Small intestine (tissue), 7 donors: Measurements from ENCODE around the gene CNPY3. TPM values are rescaled to one million over a fixed set of nuclear protein-coding genes. Genes with fewer than 3 reads are reported as not detected.

Experiments used
- DNase-seq, 2 donors: peaks; one replicate each; pipeline versions ENCODE4 v3.0.0 to v3.0.0-alpha.2; 2013
- FAIRE-seq: peaks from 2 replicates; lab custom pipeline; 2012; peaks lifted over from hg19 to GRCh38; lab: Jason Lieb, UNC
- H3K27ac ChIP-seq, 3 donors: one replicate each; pipeline ENCODE4 v1.5.1; 2013; ENCODE audit warnings: low read length in 2 of 3, mild to moderate bottlenecking in 2 of 3, control low read depth in 1 of 3, inconsistent platforms in 1 of 3, low read depth in 1 of 3, moderate library complexity in 1 of 3
- H3K27me3 ChIP-seq, 3 donors: one replicate each; pipeline ENCODE4 v1.6.1; 2013; ENCODE audit warnings: low read length in 3 of 3, inconsistent platforms in 1 of 3; ENCODE audit not compliant: control insufficient read depth in 3 of 3, insufficient read depth in 3 of 3
- H3K36me3 ChIP-seq, 3 donors: one replicate each; pipeline ENCODE4 v1.6.1; 2013; ENCODE audit warnings: low read length in 3 of 3, inconsistent platforms in 1 of 3, low read depth in 1 of 3, mild to moderate bottlenecking in 1 of 3, moderate library complexity in 1 of 3; ENCODE audit not compliant: control insufficient read depth in 3 of 3, insufficient read depth in 2 of 3
- H3K4me1 ChIP-seq, 3 donors: one replicate each; pipeline ENCODE4 v1.6.1; 2013; ENCODE audit warnings: low read length in 2 of 3, inconsistent platforms in 1 of 3, low read depth in 1 of 3, mild to moderate bottlenecking in 1 of 3, moderate library complexity in 1 of 3; ENCODE audit not compliant: control insufficient read depth in 3 of 3, insufficient read depth in 2 of 3
- H3K4me3 ChIP-seq, 3 donors: one replicate each; pipeline ENCODE4 v1.5.1; 2013; ENCODE audit warnings: low read length in 3 of 3, control low read depth in 1 of 3, inconsistent platforms in 1 of 3, low read depth in 1 of 3, mild to moderate bottlenecking in 1 of 3, moderate library complexity in 1 of 3
- H3K9me3 ChIP-seq, 2 donors: one replicate each; pipeline ENCODE4 v1.6.1; 2013; ENCODE audit warnings: low read depth in 1 of 2, low read length in 1 of 2; ENCODE audit not compliant: control insufficient read depth in 2 of 2, insufficient read depth in 1 of 2
- WGBS, 3 donors: extraction: QIAGEN DNeasy Blood & Tissue Kit; methylation state at CpG; one replicate each; pipeline ENCODE4 v1.1.7; 2013; 5-methylcytosine and 5-hydroxymethylcytosine counted together
- polyA plus RNA-seq, 4 donors: library from polyadenylated mRNA; stranded (reverse) in 3 of 4; unstranded in 1 of 4; fragments of 200-250 nt in 3 of 4; fragments of 120-200 nt in 1 of 4; gene quantifications; one replicate each; pipeline versions ENCODE4 v1.2.1 to v1.2.3, GENCODE V29; 2013
- donor health status: healthy with polysubstance abuse.
- donor health status: control.
- donor health status: control.
- donor health status: Bipolar disorder and iron deficiency.
- donor health status: healthy.

The CNPY3 gene
- polyA plus RNA-seq, 4 donors: 8.7 to 57.3 (median 25.3) TPM

GRCh38 chr6:42963179-42963854, 34.0 kb downstream of the CNPY3 start:
- Histone ChIP-seq H3K4me1 (peaks cover 0 to 11% (median 0%) of the 10 kb centered on the region in 3 donors), H3K9me3 (no peaks in the 10 kb centered on the region), H3K4me3 (no peak overlapping the region), H3K36me3 (peaks cover 12 to 65% (median 13%) of the 10 kb centered on the region in 3 donors), H3K27me3 (peaks cover 0 to 3% (median 0%) of the 10 kb centered on the region in 3 donors), H3K27ac (no peak overlapping the region)
- FAIRE-seq (no peak), DNase-seq (no peak)
- 81 to 88% (median 87%) methylated on average over 11 to 12 of the region's 12 CpGs for WGBS, 3 donors

DNA sequence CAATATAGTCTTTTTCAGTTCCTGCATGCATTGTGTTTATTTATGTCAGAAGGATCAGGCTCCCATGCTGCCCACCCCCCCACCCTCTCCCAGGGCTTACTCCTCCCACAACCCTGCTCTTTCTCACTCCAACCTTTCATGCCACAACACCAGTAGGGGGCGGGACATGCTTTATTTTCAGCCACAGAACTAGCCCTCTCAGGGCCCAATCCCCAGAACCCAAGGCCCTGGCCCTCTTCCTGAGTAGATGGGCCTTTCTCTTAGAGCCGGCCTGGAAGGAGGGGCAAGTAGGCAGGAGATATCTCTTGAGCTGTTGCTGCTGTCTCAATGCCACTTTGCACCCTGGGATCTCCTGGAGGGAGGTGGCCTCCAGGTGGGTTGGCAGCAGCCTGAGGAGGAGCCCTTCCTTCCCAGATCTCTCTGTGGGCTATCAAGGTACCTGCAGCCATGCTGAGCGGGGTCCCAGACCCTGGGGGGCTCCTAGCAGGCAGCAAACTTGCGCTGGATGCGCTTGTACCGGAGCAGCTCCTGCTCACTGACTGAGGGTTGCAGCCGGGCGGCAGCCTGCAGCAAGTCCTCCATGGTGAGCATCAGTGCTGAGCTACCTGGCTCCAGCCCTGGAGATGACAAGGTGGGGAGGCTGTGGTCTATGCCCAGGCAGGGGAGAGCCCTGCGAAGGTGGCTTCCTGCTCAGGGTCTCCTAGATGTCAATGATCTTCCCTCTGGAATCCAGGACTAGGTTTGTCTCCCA, 34.8 kb downstream of the CNPY3 start:
- Histone ChIP-seq H3K36me3 (peaks cover 12 to 72% (median 20%) of the 10 kb centered on the region in 3 donors), H3K4me3 (no peak overlapping the region), H3K27me3 (peaks cover 0 to 3% (median 0%) of the 10 kb centered on the region in 3 donors), H3K27ac (no peak overlapping the region), H3K4me1 (peaks cover 0 to 11% (median 0%) of the 10 kb centered on the region in 3 donors), H3K9me3 (no peaks in the 10 kb centered on the region)
- FAIRE-seq: no peak
- peak; percentile 53 to 59 for DNase-seq
- WGBS, 3 donors: 82 to 88% (median 87%) methylated on average over 9 of the region's 9 CpGs

DNA sequence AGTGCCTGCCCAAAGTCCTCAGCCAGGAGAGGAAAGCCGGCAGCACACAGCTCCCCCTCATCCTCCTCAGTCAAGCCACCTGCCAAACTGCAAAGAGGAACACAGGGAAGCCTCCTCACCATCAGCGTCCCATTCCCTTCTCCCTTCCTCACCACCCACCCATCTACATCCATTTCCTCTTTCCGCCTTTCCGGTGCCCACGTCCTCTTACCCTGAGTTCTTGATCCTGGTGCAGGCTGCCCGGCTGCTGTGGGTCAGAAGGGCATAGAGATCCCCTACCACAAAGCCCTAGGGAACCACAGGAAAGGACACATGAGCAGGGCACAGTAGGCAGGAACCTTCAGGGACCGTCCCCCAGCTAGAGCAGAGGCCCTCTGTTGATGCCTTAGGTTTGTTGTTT, 37.3 kb downstream of the CNPY3 start:
- WGBS, 3 donors: 78 to 85% (median 80%) methylated on average over 7 of the region's 7 CpGs
- Histone ChIP-seq H3K4me1 (no peaks in the 10 kb centered on the region), H3K36me3 (peaks cover 12 to 91% (median 23%) of the 10 kb centered on the region in 3 donors), H3K27ac (no peak overlapping the region), H3K27me3 (no peaks in the 10 kb centered on the region), H3K4me3 (no peak overlapping the region), H3K9me3 (no peaks in the 10 kb centered on the region)
- FAIRE-seq (no peak), DNase-seq (no peak)

DNA sequence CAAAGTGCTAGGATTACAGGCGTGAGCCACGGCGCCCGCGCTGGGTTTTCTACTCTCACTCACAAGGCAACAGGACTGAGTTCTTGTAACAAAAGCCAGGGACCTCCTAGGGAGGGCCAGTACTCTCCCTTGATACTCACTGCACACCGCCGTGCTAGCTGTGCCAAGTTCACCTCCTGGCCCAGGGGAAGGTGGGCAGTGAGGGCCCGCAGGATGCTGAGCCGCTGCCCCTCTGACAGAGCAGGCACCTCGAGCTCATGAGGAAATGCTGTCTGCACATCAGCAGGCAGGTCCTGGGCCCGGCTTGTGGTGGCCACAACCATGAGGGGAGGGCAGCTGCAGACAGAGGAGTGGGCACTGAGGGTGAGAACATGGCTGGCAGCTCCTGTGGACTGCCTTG, 37.9 kb downstream of the CNPY3 start:
- 95% methylated on average over 11 of the region's 11 CpGs for WGBS, 3 donors
- DNase-seq (no peak), FAIRE-seq (no peak)
- peaks cover 12 to 88% (median 23%) of the 10 kb centered on the region in 3 donors for H3K36me3 ChIP-seq
- no peaks in the 10 kb centered on the region for H3K27me3 ChIP-seq
- H3K9me3 ChIP-seq: no peaks in the 10 kb centered on the region
- H3K4me3 ChIP-seq: no peak overlapping the region
- H3K4me1 ChIP-seq: no peaks in the 10 kb centered on the region
- H3K27ac ChIP-seq: no peak overlapping the region

- FAIRE-seq (no peak), DNase-seq (no peak)
- Histone ChIP-seq H3K27ac (no peak overlapping the region), H3K27me3 (no peaks in the 10 kb centered on the region), H3K4me1 (no peaks in the 10 kb centered on the region), H3K4me3 (no peak overlapping the region), H3K36me3 (peaks cover 12 to 78% (median 23%) of the 10 kb centered on the region in 3 donors), H3K9me3 (no peaks in the 10 kb centered on the region)
- WGBS, 3 donors: 94 to 98% (median 97%) methylated on average over 11 to 12 of the region's 12 CpGs
These were observed 38.9 kb downstream of the CNPY3 start for GRCh38 chr6:42968126-42968701.

- no peaks in the 10 kb centered on the region for H3K9me3 ChIP-seq
- FAIRE-seq: no peak
- no peaks in the 10 kb centered on the region for H3K4me1 ChIP-seq
- H3K36me3 ChIP-seq: peaks cover 17 to 77% (median 23%) of the 10 kb centered on the region in 3 donors
- no peak for DNase-seq
- H3K27ac ChIP-seq: no peak overlapping the region
- H3K4me3 ChIP-seq: no peak overlapping the region
- 72 to 85% (median 80%) methylated on average over 4 of the region's 4 CpGs for WGBS, 3 donors
- no peaks in the 10 kb centered on the region for H3K27me3 ChIP-seq
These were observed 39.5 kb downstream of the CNPY3 start for GRCh38 chr6:42968783-42969182.

GRCh38 chr6:42969431-42969830, 40.2 kb downstream of the CNPY3 start:
- Histone ChIP-seq H3K4me3 (no peak overlapping the region), H3K9me3 (no peaks in the 10 kb centered on the region), H3K36me3 (peaks cover 12 to 74% (median 23%) of the 10 kb centered on the region in 3 donors), H3K27ac (no peak overlapping the region), H3K27me3 (no peaks in the 10 kb centered on the region), H3K4me1 (no peaks in the 10 kb centered on the region)
- WGBS, 3 donors: 85 to 90% (median 88%) methylated on average over 2 of the region's 2 CpGs
- FAIRE-seq (no peak), DNase-seq (no peak)

DNA sequence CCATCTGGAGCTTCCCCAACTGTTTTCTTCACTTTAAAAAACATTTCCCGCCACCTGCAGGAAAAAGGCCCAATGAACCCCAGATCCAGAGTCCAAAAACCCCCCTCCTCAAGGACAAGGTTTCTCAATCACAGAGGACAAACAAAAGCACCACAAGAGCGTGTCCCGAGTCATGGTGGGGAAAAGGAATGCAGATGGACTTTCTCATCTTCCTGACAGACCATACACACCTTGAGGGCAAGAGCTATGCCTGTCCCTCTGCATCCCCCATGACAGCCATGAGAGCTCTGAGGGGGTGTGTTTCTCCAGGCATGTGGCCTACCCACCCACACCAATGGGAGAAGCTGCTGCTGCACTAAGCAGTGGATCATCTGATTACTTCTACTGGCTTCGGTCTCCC, 40.7 kb downstream of the CNPY3 start:
- Histone ChIP-seq H3K27ac (no peak overlapping the region), H3K36me3 (peaks cover 10 to 72% (median 21%) of the 10 kb centered on the region in 3 donors), H3K27me3 (no peaks in the 10 kb centered on the region), H3K9me3 (no peaks in the 10 kb centered on the region), H3K4me3 (no peak overlapping the region), H3K4me1 (no peaks in the 10 kb centered on the region)
- no peak for DNase-seq
- 92 to 97% (median 93%) methylated on average over 4 of the region's 4 CpGs for WGBS, 3 donors
- FAIRE-seq: no peak
